GM18511 (cell line): Measurements from ENCODE around the gene KANSL3.
"Not testable (repeated sequence)": the region's sequence is repeated elsewhere in the genome, so short reads cannot be mapped to it uniquely, and the experiment has no call there.

Experiments
- ATAC-seq: cut with Tn5 transposase; IDR thresholded peaks from one replicate; pipeline ENCODE4 v1.9.1; 2021; ENCODE audit warnings: mild to moderate bottlenecking, moderate library complexity; ENCODE audit not compliant: unreplicated experiment

Gene KANSL3

GRCh38 chr2:96638144-96639121 lies at the start of gene KANSL3:
Gene KANSL3, minus strand, starts transcription at chr2:96638312. Its CDS starts 1,177 bp downstream, at chr2:96637135.
- peak; percentile 73 for ATAC-seq

- ATAC-seq: no peak
Observed at GRCh38 chr2:96687266-96687665, 49.2 kb upstream of the KANSL3 start.

- ATAC-seq: no peak
Observed at GRCh38 chr2:96685577-96686459, 47.7 kb upstream of the KANSL3 start.

GRCh38 chr2:96684883-96685576 lies 46.9 kb upstream of the KANSL3 start:
- no peak for ATAC-seq

GRCh38 chr2:96683972-96684820 lies 46.1 kb upstream of the KANSL3 start:
- no peak for ATAC-seq

- ATAC-seq: no peak
Observed at GRCh38 chr2:96683307-96683706, 45.2 kb upstream of the KANSL3 start.

- no peak for ATAC-seq
Observed at GRCh38 chr2:96681540-96681939, 43.4 kb upstream of the KANSL3 start.

- ATAC-seq: no peak
Observed at GRCh38 chr2:96680561-96681141, 42.5 kb upstream of the KANSL3 start.

- ATAC-seq: no peak
Observed at GRCh38 chr2:96679848-96680247, 41.7 kb upstream of the KANSL3 start.

GRCh38 chr2:96669539-96670215 lies 31.6 kb upstream of the KANSL3 start:
- no peak for ATAC-seq

GRCh38 chr2:96668771-96669170 lies 30.7 kb upstream of the KANSL3 start:
- no peak for ATAC-seq

- ATAC-seq: not testable (repeated sequence)
Observed at GRCh38 chr2:96665717-96666116, 27.6 kb upstream of the KANSL3 start.

GRCh38 chr2:96665083-96665569 lies 27.0 kb upstream of the KANSL3 start:
- ATAC-seq: no peak

- no peak for ATAC-seq
Observed at GRCh38 chr2:96664366-96664925, 26.3 kb upstream of the KANSL3 start.

GRCh38 chr2:96663829-96664228 lies 25.7 kb upstream of the KANSL3 start:
- ATAC-seq: no peak

GRCh38 chr2:96663177-96663576 lies 25.1 kb upstream of the KANSL3 start:
- no peak for ATAC-seq

- no peak for ATAC-seq
Observed at GRCh38 chr2:96662360-96662759, 24.2 kb upstream of the KANSL3 start.

- ATAC-seq: no peak
Observed at GRCh38 chr2:96661324-96661723, 23.2 kb upstream of the KANSL3 start.

- ATAC-seq: no peak
Observed at GRCh38 chr2:96656540-96656939, 18.4 kb upstream of the KANSL3 start.
